ENCODE results near the gene PPP1R13L.
"Not testable (repeated sequence)": the region's sequence is repeated elsewhere in the genome, so short reads cannot be mapped to it uniquely, and the experiment has no call there.

Gene PPP1R13L

GRCh38 chr19:45404557-45405434 is at the start of gene PPP1R13L:
TSS of gene PPP1R13L (minus strand) at chr19:45405069. CDS start at chr19:45398318, 6,751 bp downstream.
- peak; percentile 52 to 61 for DNase-seq

GRCh38 chr19:45451850-45452387 is 47.0 kb upstream of the PPP1R13L start:
- no peak for DNase-seq

GRCh38 chr19:45451131-45451849 is 46.4 kb upstream of the PPP1R13L start:
- DNase-seq = peak; percentile 82 to 84

- peak; percentile 71 to 82 for DNase-seq
Observed at GRCh38 chr19:45450012-45450333, 45.1 kb upstream of the PPP1R13L start.

- DNase-seq = peak in 1 of 2 donors; percentile 33
Observed at GRCh38 chr19:45448887-45449299, 44.0 kb upstream of the PPP1R13L start.

GRCh38 chr19:45448425-45448756 is 43.5 kb upstream of the PPP1R13L start:
- no peak for DNase-seq

- DNase-seq = no peak
Observed at GRCh38 chr19:45446944-45447343, 42.1 kb upstream of the PPP1R13L start.

GRCh38 chr19:45446295-45446694 is 41.4 kb upstream of the PPP1R13L start:
- DNase-seq = peak in 1 of 2 donors; percentile 62

GRCh38 chr19:45445139-45445538 is 40.3 kb upstream of the PPP1R13L start:
- no peak for DNase-seq

GRCh38 chr19:45444318-45445041 is 39.6 kb upstream of the PPP1R13L start:
- DNase-seq = peak; percentile 92 to 94

- DNase-seq = peak; percentile 69 to 85
Observed at GRCh38 chr19:45443462-45444317, 38.8 kb upstream of the PPP1R13L start.

- DNase-seq = peak; percentile 70 to 90
Observed at GRCh38 chr19:45442778-45443461, 38.1 kb upstream of the PPP1R13L start.

GRCh38 chr19:45442408-45442777 is 37.5 kb upstream of the PPP1R13L start:
- DNase-seq = no peak

- no peak for DNase-seq
Observed at GRCh38 chr19:45440873-45441654, 36.2 kb upstream of the PPP1R13L start.

- no peak for DNase-seq
Observed at GRCh38 chr19:45440259-45440638, 35.4 kb upstream of the PPP1R13L start.

GRCh38 chr19:45439569-45440258 is 34.8 kb upstream of the PPP1R13L start:
- DNase-seq = peak; percentile 89

- DNase-seq = no peak
Observed at GRCh38 chr19:45439190-45439568, 34.3 kb upstream of the PPP1R13L start.

GRCh38 chr19:45437328-45437727 is 32.5 kb upstream of the PPP1R13L start:
- no peak for DNase-seq

- not testable (repeated sequence) for DNase-seq
Observed at GRCh38 chr19:45432543-45432942, 27.7 kb upstream of the PPP1R13L start.

GRCh38 chr19:45431008-45431407 is 26.1 kb upstream of the PPP1R13L start:
- not testable (repeated sequence) for DNase-seq

All from CD4-positive, alpha-beta T cell treated with Interleukin-1 beta for 1 hour (primary cell).